HG02981 (cell line): ENCODE measurements around the gene LMO2.

Experiments used
- ATAC-seq: cut with Tn5 transposase; IDR thresholded peaks from one replicate; pipeline ENCODE4 v1.9.1; 2021; ENCODE audit warnings: mild to moderate bottlenecking, moderate library complexity; ENCODE audit not compliant: unreplicated experiment

The LMO2 gene

GRCh38 chr11:33916736-33917135 is 24.9 kb upstream of the LMO2 start:
- no peak for ATAC-seq

- no peak for ATAC-seq
Measured at GRCh38 chr11:33915526-33915925, 23.6 kb upstream of the LMO2 start.

- no peak for ATAC-seq
Measured at GRCh38 chr11:33913991-33914390, 22.1 kb upstream of the LMO2 start.

- ATAC-seq: peak; percentile 80
Measured at GRCh38 chr11:33912405-33913361, 20.8 kb upstream of the LMO2 start.

- ATAC-seq: no peak
Measured at GRCh38 chr11:33910958-33911339, 19.1 kb upstream of the LMO2 start.

- ATAC-seq: no peak
Measured at GRCh38 chr11:33910296-33910957, 18.6 kb upstream of the LMO2 start.

GRCh38 chr11:33909552-33909951 is 17.7 kb upstream of the LMO2 start:
- no peak for ATAC-seq

GRCh38 chr11:33909150-33909549 is 17.3 kb upstream of the LMO2 start:
- ATAC-seq: no peak

GRCh38 chr11:33907421-33907820 is 15.5 kb upstream of the LMO2 start:
- no peak for ATAC-seq

- ATAC-seq: no peak
Measured at GRCh38 chr11:33906484-33907186, 14.8 kb upstream of the LMO2 start.

GRCh38 chr11:33904102-33904501 is 12.2 kb upstream of the LMO2 start:
- no peak for ATAC-seq

- no peak for ATAC-seq
Measured at GRCh38 chr11:33900159-33900840, 8.4 kb upstream of the LMO2 start.

- ATAC-seq: no peak
Measured at GRCh38 chr11:33899400-33900037, 7.6 kb upstream of the LMO2 start.

- ATAC-seq: no peak
Measured at GRCh38 chr11:33898957-33899356, 7.1 kb upstream of the LMO2 start.

- ATAC-seq: no peak
Measured at GRCh38 chr11:33897761-33898375, 6.0 kb upstream of the LMO2 start.

GRCh38 chr11:33896911-33897310 is 5.0 kb upstream of the LMO2 start:
- no peak for ATAC-seq

- ATAC-seq: no peak
Measured at GRCh38 chr11:33895752-33896137, 3.9 kb upstream of the LMO2 start.

GRCh38 chr11:33894398-33894746 is 2.5 kb upstream of the LMO2 start:
- no peak for ATAC-seq

- peak; percentile 86 for ATAC-seq
Measured at GRCh38 chr11:33893711-33894397, 2.0 kb upstream of the LMO2 start.
